Measurements from ENCODE around the gene ZNF799.
"Not testable (repeated sequence)": the region's sequence is repeated elsewhere in the genome, so short reads cannot be mapped to it uniquely, and the experiment has no call there.

Gene ZNF799

GRCh38 chr19:12400633-12401502 lies at the start of gene ZNF799:
Gene ZNF799, minus strand, starts transcription at chr19:12401271. Its CDS starts 201 bp downstream, at chr19:12401070.
- peak within 1 kb of the TSS; percentile 75 for H3K4me3 ChIP-seq (ENCODE audit: low read depth, low read length)

DNA sequence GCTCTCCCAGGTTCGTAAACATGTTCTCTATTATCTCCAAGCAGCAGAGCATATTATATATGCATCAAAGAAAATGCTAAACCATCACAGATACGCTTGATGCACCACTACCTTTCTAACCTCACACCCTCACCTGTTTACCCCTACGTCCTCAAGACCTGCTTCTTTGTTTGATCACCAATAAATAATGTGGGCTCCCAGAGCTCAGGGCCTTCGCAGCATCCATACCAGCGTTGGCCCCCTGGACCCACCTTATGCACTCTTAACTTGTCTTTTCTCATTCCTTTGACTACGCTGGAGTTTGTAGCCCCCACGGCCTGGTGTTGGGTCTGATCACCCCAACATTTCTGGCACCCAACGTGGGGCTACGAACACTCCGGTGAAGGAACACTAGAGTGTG lies 49.8 kb upstream of the ZNF799 start:
- H3K4me3 ChIP-seq (ENCODE audit: low read depth, low read length), result no peak overlapping the region

DNA sequence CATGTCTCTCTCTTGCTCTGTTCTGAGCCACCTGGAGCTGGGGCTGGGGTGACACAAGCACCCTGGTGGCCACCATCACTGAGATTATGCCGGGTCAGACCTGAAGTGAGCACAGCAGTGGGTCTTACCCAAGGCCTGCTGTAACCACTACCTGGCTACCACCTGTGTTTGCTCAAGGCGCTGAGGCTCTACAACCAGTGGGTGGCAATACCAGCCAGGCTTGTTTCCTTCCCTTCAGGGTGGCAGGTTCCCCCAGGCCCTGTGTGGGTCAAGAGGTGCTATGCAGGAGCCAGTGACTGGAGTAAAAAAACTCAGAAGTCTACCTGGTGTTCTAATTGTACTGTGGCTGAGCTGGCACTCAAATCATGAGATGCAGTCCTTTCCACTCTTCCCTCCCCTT lies 47.7 kb upstream of the ZNF799 start:
- H3K4me3 ChIP-seq (ENCODE audit: low read depth, low read length), result no peak overlapping the region

GRCh38 chr19:12440541-12441316 lies 39.7 kb upstream of the ZNF799 start, which contains the start of gene ZNF443:
Gene ZNF443, minus strand, starts transcription at chr19:12441021. Its CDS starts 107 bp downstream, at chr19:12440914.
- peak within 1 kb of the TSS; percentile 63 for H3K4me3 ChIP-seq (ENCODE audit: low read depth, low read length)

GRCh38 chr19:12439686-12440540 lies 38.8 kb upstream of the ZNF799 start:
- peak overlapping the region; percentile 63 for H3K4me3 ChIP-seq (ENCODE audit: low read depth, low read length)

DNA sequence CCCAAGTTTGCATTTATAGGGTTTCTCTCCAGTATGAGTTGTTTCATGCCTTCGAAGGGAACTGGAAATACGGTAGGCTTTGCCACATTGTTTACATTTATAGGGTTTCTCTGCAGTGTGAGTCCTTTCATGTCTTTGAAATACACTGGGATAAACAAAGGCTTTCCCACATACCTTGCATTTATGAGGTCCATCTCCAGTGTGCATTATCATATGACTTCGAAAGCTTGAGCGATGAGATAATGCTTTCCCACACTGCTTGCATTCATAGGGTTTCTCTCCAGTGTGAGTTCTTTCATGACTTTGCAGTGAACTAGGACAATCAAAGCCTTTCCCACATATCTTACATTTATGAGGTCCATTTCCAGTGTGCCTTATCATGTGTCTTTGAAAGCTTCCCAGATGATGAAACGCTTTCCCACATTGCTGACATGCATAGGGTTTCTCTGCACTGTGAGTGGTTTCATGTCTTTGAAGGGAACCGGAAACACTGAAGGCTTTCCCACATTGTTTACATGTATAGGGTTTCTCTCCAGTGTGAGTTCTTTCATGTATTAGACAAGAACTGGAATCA lies 29.7 kb upstream of the ZNF799 start:
- not testable (repeated sequence) for H3K4me3 ChIP-seq (ENCODE audit: low read depth, low read length)

DNA sequence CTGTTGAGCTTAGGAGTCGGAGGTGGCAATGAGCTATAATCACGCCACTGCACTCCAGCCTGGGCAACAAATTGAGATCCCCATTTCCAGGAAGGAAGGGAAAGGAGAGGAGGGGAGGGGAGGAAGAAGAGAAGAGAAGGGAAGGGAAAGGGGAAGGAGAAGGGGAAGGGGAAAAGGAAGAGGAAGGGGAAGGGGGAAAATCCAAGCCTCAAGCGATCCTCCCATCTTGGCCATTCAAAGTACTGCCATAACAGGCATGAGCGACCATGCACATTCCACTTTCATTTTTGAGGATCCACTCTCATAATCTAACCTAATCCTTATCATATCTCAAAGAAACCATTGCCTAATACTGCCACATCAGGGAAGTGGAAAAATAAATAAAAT lies 24.8 kb upstream of the ZNF799 start:
- no peak overlapping the region for H3K4me3 ChIP-seq (ENCODE audit: low read depth, low read length)

GRCh38 chr19:12425236-12425887 lies 24.3 kb upstream of the ZNF799 start:
- no peak overlapping the region for H3K4me3 ChIP-seq (ENCODE audit: low read depth, low read length)

- H3K4me3 ChIP-seq (ENCODE audit: low read depth, low read length), result not testable (repeated sequence)
Measured at GRCh38 chr19:12417273-12417672, 16.2 kb upstream of the ZNF799 start.

DNA sequence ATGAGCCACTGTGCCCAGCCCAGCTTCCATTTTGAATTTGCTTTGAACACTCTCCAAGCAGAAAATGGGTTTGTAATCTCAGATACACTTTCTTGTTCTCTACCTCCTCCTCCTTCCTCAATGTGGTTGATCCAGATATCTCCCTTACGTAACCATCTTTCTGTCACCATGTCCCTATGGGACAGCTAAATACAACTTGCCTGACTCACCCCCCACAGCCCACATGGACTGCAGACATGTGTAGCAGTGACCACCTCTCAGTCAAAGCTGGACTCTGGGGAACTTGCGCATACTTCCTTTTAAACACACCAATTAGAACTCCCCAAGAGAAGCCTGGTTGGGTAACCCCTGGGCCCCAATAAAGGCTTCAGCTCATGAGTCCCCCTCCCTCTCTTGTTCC lies 10.8 kb upstream of the ZNF799 start:
- H3K4me3 ChIP-seq (ENCODE audit: low read depth, low read length), result no peak overlapping the region

DNA sequence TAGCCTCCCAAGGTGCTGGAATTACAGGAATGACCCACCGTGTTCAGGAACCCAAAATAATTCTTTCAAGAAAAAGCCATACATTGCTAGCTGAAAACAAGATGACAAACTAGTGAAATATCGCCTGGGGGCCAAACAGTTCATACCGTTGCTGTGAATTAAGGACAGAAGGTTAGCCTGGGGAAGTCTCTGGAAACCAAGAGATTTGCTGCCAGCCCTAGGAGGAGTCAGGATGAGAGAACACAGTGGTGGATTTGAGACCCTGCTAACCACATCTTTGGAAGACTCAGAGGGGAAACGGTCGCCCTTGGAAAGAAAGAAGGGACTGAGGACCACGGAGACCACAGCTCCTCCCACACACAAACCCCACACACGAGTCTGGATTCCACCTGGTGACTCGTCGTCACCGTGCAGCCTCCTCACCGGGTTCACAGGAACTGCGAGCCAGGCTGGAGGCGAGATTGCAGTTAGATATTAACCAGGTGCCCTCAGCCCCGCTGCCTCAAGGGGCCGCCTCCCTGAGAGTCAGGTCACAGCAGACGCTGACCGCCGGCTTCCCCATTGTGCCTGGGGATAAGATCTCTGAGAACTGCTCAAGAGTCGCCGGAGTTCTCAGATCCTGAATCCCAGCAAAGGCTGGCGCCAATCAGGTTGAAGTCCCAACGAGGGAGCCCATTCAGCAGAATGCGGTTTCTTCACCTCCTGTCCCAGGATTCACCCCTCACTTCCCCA lies 1.0 kb downstream of the ZNF799 start:
- peak overlapping the region; percentile 75 for H3K4me3 ChIP-seq (ENCODE audit: low read depth, low read length)

DNA sequence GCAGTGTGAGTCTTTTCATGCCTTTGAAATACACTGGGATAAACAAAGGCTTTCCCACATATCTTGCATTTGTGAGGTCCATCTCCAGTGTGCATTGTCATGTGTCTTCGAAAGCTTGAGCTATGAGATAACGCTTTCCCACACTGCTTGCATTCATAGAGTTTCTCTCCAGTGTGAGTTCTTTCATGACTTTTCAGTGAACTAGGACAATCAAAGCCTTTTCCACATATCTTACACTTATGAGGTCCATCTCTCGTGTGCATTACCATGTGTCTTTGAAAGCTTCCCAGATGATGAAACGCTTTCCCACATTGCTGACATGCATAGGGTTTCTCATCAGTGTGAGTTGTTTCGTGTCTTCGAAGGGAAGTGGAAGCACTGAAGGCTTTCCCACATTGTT lies 9.9 kb downstream of the ZNF799 start:
- H3K4me3 ChIP-seq (ENCODE audit: low read depth, low read length), result not testable (repeated sequence)

GRCh38 chr19:12386365-12386764 lies 14.7 kb downstream of the ZNF799 start:
- H3K4me3 ChIP-seq (ENCODE audit: low read depth, low read length), result not testable (repeated sequence)

DNA sequence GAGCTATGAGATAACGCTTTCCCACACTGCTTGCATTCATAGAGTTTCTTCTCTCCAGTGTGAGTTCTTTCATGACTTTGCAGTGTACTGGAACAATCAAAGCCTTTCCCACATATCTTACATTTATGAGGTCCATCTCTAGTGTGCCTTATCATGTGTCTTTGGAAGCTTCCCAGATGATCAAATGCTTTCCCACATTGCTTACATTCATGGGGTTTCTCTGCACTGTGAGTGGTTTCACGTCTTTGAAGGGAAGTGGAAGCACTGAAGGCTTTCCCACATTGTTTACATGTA lies 20.7 kb downstream of the ZNF799 start:
- no peak overlapping the region for H3K4me3 ChIP-seq (ENCODE audit: low read depth, low read length)

DNA sequence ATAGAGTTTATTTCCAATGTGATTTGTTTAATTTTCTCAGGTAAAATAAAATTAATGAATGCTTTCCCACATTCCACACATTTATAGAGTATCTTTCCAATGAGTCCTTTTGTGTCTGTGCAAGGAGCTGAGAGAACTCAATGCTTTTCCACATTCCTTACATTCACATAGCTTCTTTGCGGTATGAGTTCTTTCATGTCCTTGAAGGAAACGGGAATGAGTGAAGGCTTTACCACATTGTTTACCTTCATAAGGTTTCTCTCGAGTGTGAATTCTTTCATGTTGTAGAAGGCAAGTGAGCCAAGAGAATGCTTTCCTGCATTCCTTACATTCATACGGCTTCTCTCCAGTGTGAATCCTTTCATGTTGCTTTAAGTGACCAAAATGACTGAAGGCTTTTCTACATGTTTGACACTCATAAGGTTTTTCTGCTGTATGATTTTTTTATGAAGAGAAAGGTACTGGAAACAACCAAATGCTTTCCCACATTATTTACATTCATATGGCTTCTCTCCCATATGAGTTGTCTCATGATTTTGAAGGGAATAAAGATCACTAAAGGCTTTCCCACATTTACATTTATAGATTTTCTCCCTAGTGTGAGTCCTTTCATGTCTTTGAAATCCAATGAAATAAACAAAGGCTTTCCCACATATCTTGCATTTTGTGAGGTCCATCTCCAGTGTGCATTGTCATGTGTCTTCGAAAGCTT lies 21.2 kb downstream of the ZNF799 start:
- no peak overlapping the region for H3K4me3 ChIP-seq (ENCODE audit: low read depth, low read length)

GRCh38 chr19:12374026-12374425 lies 27.0 kb downstream of the ZNF799 start:
- H3K4me3 ChIP-seq (ENCODE audit: low read depth, low read length), result no peak overlapping the region

GRCh38 chr19:12365236-12366162 lies 35.6 kb downstream of the ZNF799 start, which contains the start of gene ZNF442:
Gene ZNF442, minus strand, starts transcription at chr19:12365683. Its CDS starts 2,052 bp downstream, at chr19:12363631.
- H3K4me3 ChIP-seq (ENCODE audit: low read depth, low read length), result peak within 1 kb of the TSS; percentile 74

Data from iPS-11a (cell line).